Transverse colon (tissue), 3 donors: Measurements from ENCODE around the gene CCDC188.

Experiments
- POLR2A ChIP-seq: fragments of 450-650 bp; IDR thresholded peaks from one replicate; pipeline ENCODE4 v1.6.1; 2016; ENCODE audit warnings: antibody characterized with exemption, mild to moderate bottlenecking, moderate library complexity
- TF ChIP-seq, protein P1 (sequence below), 5 experiments: fragments of 200-600 bp in 3 of 5; fragments of 450-650 bp in 2 of 5; sonication (generic) in 3 of 5; IDR thresholded peaks; 1 replicate in 2 of 5; 2 replicates in 3 of 5; pipeline ENCODE4 v1.5.1; 2016 to 2017; ENCODE audit warnings: antibody characterized with exemption in 5 of 5, inconsistent platforms in 3 of 5, mild to moderate bottlenecking in 2 of 5, moderate library complexity in 1 of 5

DNA sequence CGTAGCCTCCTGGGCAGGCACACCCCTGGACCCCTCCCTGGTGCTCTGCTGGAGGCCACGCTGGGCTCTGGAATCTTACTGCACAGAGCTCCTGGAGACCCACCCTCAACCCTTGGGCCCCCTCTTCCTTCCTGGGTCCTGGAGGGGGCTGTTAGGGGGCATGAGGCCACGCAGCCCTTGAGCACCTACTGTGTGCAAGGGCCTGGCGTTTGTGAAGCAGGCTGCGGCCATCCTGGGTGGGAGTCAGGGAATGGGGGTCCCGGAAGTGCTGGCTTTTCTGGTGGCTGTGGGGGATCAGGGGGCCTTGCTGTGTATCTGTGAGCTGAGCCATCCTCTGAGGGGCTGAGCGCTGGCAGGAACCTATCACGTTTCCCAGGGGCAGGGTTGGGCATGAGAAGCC is 40.9 kb upstream of the CCDC188 start:
- TF ChIP-seq, protein P1, sequence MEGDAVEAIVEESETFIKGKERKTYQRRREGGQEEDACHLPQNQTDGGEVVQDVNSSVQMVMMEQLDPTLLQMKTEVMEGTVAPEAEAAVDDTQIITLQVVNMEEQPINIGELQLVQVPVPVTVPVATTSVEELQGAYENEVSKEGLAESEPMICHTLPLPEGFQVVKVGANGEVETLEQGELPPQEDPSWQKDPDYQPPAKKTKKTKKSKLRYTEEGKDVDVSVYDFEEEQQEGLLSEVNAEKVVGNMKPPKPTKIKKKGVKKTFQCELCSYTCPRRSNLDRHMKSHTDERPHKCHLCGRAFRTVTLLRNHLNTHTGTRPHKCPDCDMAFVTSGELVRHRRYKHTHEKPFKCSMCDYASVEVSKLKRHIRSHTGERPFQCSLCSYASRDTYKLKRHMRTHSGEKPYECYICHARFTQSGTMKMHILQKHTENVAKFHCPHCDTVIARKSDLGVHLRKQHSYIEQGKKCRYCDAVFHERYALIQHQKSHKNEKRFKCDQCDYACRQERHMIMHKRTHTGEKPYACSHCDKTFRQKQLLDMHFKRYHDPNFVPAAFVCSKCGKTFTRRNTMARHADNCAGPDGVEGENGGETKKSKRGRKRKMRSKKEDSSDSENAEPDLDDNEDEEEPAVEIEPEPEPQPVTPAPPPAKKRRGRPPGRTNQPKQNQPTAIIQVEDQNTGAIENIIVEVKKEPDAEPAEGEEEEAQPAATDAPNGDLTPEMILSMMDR (IDR thresholded peaks at IDR 0.05), result no peak
- no peak for TF ChIP-seq POLR2A
